DND-41 (cell line): ENCODE measurements around the gene SMIM3.

Experiments used
- CTCF ChIP-seq: IDR thresholded peaks from 2 replicates; pipeline ENCODE4 v1.5.1; 2012; ENCODE audit warnings: borderline replicate concordance, low read length, moderate library complexity, mild to moderate bottlenecking; ENCODE audit not compliant: poor library complexity, severe bottlenecking; ENCODE audit errors: extremely low read depth
- EZH2 ChIP-seq: IDR thresholded peaks from 3 replicates; pipeline ENCODE4 v1.6.1; 2012; ENCODE audit warnings: borderline replicate concordance, low read depth, mild to moderate bottlenecking, moderate library complexity, low read length, inconsistent platforms; ENCODE audit not compliant: severe bottlenecking

GRCh38 chr5:150791536-150791935 is 13.0 kb downstream of the SMIM3 start:
- no peak for TF ChIP-seq CTCF
- TF ChIP-seq EZH2 = no peak
